ENCODE measurements around the gene AUP1.
"Not testable (repeated sequence)": the region's sequence is repeated elsewhere in the genome, so short reads cannot be mapped to it uniquely, and the experiment has no call there.

AUP1 gene, protein sequence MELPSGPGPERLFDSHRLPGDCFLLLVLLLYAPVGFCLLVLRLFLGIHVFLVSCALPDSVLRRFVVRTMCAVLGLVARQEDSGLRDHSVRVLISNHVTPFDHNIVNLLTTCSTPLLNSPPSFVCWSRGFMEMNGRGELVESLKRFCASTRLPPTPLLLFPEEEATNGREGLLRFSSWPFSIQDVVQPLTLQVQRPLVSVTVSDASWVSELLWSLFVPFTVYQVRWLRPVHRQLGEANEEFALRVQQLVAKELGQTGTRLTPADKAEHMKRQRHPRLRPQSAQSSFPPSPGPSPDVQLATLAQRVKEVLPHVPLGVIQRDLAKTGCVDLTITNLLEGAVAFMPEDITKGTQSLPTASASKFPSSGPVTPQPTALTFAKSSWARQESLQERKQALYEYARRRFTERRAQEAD

DNA sequence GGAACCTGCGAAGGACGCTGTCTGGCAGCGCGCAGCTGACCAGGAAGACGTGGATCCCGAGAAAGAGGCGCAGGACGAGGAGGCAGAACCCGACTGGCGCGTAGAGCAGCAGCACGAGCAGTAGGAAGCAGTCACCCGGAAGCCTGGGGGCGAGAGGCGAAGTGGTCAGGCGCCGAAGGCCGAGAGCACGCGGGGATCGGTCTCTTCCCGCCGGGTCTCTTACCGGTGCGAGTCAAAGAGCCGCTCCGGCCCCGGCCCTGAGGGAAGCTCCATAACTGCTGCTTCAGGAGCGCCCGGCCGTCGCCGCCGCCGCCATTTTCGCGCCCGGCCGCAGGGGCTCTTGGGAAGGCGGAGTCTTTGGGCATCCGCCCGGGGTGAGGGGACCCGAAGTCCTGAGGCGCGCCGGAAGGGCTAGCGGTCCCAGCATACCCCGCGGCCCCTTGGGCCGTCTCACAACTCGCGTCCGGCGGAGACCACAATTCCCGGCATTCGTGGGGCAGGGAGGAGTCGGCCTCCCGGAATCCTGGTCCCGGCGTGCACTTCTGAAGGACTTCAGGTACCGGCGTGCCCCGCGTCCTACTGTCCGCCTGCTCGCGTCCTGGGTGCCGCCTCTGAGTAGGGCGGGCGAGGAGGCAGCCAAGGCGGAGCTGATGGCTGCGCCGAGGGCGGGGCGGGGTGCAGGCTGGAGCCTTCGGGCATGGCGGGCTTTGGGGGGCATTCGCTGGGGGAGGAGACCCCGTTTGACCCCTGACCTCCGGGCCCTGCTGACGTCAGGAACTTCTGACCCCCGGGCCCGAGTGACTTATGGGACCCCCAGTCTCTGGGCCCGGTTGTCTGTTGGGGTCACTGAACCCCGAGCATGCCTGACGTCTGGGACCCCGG lies at the start of gene AUP1, which contains the start of gene HTRA2:
AUP1 (minus strand) TSS at position 350 of the 882 bp plus-strand sequence; CDS start at position 273, 77 bp downstream.
HTRA2 (plus strand) TSS at position 577 of the 882 bp plus-strand sequence; CDS start at position 651, 74 bp downstream.
- peak; percentile 92 for DNase-seq (ENCODE audit: low spot score)

DNA sequence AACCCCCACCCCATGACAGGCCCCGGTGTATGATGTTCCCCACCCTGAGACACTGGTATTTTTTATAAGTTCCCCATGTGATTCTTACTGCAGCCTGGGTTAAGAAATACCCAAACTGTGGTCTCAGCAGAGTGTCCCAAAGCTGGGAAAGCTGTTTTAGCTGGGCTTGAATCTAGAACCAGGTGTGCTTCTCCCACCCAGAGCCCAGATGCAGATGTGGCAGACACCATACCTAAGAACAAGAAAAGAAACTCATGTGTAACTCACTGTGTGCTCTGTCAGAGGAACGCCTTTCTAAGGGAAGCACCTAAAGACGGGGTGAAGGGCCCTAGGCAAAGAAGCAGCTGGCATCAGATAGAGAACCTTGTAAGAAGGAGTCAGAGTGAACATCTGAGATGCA lies 48.9 kb upstream of the AUP1 start:
- no peak for DNase-seq (ENCODE audit: low spot score)

DNA sequence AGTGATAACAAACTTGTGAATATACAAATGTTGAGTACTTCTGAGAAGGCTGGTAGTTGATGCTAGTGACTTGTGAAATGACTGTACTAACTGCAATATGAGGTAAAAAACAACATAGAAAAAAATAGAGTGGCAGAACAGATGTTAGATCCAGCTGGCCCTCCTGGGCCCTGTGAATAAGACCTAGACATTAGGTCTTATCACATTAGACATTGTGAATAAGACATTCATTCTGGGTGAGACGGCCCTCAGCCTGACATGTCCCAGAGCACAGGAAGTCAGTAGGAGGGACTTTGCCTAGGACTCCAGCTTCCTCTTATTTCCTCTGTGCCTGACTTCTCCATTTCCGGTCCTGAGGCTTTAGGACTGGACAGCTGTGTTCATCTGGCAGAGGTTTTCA lies 47.9 kb upstream of the AUP1 start:
- DNase-seq (ENCODE audit: low spot score) = no peak

DNA sequence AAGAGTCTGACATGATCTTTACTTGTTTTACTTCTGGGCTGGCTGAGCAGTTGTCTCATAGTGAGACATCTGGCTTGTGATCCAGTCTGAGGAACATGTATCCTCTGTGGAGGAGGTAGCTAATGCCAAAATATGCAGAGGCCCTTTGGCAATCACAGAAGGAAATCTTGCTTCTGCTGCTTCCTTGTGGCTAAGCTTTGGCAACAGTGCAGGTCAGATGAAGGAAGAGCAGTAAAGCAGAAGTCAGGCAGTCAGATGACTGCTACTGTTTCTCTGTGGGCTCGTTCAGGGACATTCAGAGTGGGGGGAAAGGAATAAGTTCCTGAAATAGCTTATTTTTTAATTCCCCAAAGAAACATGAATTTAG lies 47.3 kb upstream of the AUP1 start:
- no peak for DNase-seq (ENCODE audit: low spot score)

DNA sequence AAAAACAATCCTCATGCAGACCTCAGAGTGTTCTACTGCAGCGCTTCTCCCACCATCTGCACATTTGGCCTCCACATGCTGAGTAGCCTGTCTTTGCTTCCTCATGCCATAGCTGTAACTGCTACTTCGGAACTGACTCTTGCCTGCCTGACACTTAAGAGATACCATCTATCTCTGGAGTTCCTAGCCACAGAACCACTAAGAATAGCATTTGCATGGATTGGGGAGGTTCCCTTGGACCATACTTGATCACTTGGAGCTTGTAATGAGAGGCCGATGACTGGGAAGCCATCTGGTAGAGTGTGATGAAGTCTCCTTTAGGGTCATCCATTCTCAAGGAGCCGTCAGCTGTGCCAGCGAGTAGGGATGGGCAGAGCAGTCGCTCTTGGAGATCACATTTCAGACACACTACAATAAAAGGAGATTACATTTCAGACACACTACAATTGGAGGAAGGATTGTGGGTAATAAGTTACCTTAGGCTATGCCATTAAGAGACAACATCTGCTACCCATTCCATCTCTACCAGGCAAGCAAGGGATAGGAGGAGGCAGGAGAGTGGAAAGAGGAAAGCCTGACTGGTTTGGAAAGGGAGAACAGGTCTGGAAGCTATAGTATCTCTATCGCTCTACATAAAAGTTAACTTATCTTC lies 46.8 kb upstream of the AUP1 start:
- DNase-seq (ENCODE audit: low spot score) = no peak

DNA sequence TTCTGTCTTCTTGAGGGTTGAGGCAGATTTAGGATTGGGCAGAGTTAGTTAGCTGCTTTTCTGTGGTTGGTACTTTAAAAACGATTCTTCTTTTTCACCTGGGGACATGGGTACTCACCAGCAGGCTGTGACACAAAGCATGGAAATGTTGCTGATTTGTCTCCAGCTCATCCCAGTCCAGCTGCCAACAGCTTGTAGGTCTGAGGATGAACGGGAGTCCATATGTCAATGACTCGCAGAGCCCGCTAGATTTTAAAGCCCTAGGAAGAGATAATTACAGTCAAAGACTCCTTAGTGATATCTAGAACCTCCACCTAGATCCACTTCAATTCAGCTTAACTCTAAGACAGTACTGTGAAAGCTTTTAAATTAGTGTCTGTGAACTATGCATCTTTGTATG lies 45.8 kb upstream of the AUP1 start:
- DNase-seq (ENCODE audit: low spot score) = no peak

DNA sequence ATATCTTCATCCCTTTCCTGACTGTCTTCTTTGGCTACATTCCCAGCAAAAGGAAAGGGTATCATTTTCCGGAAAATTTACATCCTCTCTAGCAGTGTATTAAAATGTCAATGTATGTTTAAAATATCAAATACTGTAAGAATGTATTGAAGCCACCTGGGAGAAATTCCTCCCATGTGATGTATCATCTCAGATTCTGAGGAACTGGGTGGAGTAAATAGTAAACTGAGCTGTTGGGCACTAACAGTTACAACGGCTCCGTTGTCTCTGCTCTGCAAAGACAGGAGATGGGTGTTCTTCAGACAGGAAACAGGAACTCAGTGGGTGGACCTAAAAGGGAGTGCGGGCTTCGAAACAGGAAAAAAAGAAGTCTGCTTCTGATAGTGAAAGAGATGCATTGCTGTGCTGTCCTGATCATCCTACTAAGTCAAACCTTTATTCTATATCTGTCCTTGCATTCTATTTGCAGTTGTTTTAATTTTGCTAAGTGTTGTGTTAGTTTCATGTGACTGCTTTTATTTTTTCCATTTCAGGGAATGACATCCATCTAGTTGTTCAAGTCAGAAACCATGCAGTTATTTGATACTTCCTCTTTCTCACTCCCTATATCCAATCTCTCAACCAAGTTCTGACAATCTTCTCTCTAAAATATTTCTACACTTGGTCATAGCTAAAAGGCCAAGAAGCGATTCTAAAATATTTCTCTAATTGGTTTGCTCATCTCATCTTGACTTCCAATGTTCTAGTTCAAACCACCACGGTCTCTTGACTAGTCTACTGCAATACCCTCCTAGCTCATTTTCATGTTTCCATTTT lies 44.4 kb upstream of the AUP1 start:
- DNase-seq (ENCODE audit: low spot score) = peak; percentile 28

DNA sequence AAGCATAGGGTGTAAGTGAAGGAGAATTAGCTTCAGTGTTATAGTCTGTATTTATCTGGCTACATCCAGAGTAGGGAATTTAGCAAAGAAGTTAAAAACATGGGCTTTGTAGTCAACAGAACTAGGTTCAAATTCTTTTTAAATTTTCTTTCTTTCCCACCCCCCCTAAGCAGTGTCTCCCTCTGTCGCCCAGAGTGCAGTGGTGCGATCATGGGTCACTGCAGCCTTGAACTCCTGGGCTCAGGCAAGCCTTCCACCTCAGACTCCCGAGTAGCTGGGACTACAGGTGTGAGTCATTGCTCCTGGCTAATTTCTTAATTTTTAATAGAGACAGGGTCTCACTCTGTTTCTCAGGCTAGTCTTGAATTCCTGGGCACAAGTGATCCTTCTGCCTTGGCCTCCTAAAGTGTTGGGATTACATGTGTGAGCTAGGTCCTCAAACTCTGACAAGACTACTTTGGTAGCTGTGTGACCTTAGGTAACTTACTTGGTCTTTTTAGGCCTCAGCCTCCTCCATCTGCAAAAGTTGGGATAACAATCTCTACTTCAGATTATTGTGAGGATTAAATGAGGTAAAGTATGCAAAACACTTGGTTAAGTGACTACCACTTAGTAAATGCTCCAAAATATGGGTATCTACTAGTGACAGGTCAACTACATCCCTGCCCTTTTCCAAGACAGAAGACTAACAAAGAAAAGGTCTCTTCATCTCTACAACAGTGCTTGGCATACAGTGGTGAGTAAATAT lies 42.8 kb upstream of the AUP1 start:
- DNase-seq (ENCODE audit: low spot score) = no peak

DNA sequence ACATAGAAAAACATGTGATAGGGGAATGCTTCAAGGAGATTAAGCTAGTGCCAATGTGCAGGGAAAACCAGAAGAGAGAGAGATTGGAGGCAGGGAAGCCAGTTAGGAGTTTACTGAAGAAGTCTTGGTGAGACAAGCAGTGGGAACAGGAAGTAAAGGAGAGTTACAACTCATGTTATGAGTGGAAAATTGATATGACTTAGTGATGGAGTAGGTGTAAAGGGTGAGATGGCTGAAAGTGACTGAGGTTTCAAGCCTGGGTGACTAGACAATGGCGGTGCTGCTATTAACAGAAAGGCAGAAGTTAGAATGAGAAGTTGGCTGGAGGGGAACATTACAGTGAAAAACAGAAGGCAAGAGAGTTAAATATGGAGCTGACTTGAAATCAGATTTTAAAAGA lies 41.6 kb upstream of the AUP1 start:
- DNase-seq (ENCODE audit: low spot score) = no peak

DNA sequence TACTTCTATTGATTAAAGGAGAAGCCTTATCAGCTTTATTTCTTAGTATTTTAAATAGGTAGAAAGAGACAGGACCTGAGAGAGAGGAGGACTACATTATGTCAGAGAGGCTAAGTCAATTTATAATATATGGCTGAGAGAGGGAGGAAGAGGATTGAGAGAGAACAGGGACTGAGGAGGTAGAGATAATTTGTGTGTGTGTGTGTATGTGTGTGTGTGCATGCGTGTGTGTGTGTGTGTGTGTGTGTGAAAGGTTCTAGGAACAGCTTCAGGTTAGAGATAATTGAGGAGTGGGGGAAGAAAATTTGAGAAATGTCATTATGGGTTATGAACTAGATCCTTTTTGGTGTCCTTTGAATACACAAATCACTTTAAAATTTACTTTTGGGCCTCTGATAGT lies 40.2 kb upstream of the AUP1 start:
- DNase-seq (ENCODE audit: low spot score) = no peak

DNA sequence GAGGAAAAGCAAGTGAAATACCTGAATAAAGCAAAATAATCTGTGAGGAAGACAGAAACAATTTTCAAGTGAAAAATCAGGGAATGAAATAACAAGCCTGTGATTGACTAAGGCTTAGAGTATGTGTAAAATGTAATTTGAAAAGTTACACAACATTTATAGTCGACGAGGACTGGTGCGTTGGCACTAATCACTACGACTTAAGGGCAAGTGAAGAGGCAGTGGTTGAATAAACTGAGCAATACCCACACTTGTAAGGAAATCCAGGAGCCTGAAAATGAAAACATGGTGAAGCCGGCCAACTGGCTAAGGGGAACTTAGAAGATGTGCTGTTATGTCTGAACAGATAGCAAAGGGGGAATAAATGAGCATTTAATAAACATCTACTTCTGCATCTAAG lies 38.4 kb upstream of the AUP1 start:
- no peak for DNase-seq (ENCODE audit: low spot score)

DNA sequence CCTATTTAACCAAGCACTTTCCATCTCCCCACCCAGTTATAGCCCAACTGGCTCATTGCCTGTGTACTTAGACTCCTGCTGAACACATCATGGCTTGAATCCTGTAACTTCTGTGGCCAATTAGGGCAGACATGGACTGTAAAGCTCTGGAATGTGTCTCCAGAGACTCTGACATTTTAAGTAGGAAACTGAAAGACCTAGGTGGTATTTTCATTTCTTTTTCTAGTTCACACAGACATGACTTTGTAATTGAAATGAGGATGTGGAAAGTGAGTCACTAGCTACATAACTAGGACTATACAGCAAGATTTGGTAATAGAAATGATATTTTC lies 37.2 kb upstream of the AUP1 start:
- no peak for DNase-seq (ENCODE audit: low spot score)

DNA sequence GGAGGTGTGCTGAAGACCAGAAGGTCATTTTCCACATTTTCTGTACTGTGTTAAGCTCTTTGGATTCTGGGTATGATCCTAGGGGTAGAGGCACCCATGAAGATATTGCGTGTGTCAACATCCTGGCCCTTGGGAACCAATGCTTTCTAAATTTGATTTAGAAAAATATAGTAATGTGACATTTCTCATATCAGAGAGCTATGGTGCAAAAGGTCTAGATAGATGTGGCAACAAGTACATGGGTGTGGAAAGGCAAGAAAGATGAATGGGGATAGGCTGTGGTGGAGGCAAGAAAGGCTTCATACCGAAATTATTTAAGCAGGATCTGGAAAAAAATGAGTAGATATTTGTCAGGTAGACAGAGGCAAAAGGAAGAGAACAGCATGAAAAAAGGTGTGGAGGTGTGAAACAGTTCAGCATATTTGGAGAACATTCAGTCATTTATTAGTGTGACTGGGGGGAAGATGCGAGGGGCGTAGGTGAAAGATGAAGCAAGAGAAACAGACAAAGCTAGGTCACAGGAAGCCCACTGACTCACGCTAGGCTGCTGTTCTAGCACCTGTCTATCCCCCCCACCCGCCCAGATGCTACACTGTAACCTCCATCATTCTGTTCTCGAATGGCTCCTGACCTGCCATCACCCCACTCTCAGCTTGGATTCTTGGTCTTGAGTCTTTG lies 36.7 kb upstream of the AUP1 start:
- DNase-seq (ENCODE audit: low spot score) = no peak

DNA sequence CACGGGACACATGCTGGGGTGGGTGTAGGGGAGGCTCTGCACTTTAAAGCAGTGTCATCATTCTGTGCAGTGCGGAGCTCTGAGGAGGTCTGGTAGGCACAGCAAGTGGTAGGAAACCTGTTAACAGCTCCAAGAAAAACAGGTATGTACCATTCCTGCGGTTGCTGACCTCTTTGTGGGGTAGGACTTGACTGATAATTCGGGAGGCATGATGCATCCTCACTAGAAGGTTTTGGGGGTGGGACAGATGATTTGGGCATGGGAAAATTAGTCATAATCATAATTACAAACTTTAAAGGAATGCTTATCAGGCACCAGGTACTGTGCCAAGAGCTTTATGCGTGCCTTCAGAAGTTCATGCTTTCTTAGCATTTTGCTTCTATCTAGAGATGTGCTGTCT lies 34.7 kb upstream of the AUP1 start:
- no peak for DNase-seq (ENCODE audit: low spot score)

DNA sequence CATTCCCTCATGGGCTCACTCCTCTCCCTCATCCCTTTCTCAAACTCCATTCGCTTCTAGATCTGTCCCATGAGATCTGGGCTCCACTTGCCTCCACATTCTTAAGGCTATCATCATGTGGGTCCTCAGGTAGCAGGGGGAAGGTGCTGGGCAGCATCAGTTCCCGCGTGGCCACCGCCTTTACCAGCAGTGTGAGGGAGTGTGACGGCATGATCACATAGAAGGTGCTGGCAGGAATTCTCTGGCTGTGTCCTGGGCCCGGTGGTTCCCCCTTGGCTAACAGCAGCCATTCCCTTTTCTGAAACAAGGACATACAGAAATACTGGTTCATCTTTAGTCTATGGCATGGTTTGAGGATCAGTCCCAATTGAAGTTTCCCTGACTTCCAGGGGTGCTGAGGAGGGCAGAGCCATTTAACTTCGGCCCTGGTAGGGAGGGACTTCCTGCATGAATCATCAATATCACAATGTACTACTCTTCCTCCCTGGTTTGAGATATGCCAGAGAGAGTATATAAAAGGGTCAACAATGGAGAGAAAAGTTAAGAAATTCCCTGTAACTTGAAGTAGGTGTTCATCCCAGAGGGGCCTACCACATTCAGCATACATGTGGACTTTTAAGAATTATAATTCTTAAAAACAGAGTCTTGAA lies 32.7 kb upstream of the AUP1 start:
- no peak for DNase-seq (ENCODE audit: low spot score)

DNA sequence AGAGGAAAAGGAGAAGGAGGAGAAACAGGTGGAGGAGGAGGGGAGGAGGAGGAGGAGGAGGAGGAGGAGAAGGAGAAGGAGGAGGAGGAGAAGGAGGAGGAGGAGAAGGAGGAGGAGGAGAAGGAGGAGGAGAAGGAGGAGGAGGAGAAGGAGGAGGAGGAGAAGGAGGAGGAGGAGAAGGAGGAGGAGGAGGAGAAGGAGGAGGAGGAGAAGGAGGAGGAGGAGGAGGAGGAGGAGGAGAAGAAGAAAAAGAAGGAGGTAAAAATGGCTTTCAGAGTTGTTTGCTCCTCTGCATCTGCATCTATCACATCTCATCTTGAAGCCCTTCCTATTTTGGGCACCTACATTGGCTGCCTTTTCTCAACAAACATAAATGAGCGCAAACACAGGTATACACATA lies 31.5 kb upstream of the AUP1 start:
- not testable (repeated sequence) for DNase-seq (ENCODE audit: low spot score)

DNA sequence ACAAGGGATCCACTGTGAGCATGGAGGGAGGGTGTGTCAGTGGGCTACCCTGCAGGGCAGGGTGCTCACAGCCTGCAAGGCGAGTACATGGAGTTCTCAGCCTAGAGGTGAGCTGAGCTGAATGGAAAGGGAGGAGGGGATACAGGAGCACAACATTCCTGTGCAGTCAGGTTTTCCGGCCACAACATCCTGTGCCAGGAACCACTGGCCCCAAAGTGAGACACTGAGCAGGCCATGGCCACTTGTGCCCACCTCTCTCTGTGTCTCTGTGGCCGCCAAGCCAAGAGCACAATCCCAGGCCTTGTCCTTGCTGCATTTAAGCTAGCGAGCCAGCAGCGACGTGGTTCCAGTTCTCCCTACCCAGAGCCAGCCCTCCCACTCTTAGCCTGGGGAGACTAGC lies 31.1 kb upstream of the AUP1 start:
- no peak for DNase-seq (ENCODE audit: low spot score)

DNA sequence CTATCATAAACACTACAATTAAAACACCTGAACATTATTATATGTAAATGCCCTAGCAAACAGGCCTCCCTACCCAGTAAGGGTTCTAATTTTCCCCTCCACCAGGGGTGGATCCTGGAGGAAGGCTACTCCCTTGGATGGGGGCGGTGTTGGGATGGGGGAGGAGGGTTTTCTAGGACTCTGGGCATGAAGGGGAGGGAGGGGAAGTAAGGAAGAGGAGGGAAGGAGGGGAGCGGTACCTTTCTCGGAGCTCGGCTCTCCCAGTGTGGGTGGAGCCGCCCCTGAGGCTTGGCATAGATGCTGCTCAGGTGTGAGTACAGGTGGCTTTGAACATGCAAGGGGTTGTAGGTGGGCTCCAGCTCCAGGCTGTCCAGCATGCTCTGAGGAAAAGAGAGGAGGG lies 30.4 kb upstream of the AUP1 start:
- DNase-seq (ENCODE audit: low spot score) = no peak

DNA sequence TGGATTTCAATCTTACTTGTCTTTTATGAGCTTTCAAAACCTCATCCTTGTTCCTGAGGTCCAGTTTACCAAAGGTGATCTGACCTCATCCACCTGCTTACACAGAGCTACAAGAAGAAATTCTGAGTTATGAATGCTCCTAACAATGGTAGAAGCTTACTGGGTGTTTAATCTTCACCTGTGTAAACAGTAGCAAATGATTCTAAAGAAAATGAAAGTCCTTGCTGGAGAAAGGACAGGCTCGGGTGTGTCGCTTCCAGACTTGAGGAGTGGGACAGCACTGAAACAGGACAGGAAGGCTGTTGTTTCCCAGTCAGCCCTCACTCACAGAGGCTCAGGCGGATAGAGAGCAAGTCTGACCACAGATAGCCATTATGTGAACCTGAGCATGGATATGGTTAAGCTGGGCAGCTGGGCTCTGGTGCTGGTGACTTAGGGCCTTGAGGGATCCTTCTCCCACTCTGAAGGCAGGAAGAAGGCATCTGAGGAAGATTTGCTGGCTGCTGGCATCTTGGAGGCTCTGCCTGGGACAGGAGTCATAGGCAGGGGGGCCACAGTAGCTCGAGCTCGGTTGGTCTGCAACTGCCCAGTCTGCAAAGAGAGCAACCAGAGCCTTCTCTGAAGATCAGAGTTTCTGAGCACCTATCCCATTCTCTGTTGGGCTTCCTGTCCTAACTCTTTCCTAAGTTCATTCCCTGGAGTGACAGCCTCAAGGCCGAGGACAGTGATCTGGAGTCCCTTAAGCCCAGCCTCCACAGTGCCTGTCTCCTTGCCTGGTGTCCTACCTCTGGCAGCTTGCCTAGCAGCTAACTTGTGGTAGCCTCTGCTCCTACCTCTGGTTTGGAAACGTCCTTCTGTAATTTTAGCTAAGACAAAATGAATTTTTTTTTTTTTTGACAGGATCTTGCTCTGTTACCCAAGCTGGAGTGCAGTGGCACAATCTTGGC lies 29.1 kb upstream of the AUP1 start:
- no peak for DNase-seq (ENCODE audit: low spot score)

All from CD4-positive, alpha-beta T cell treated with Interleukin-15 for 4 hours (primary cell).